Measurements from ENCODE around the gene ACTR6. TPM values are rescaled to one million over a fixed set of nuclear protein-coding genes. Genes with fewer than 3 reads are reported as not detected.
"Not testable (repeated sequence)": the region's sequence is repeated elsewhere in the genome, so short reads cannot be mapped to it uniquely, and the experiment has no call there.

ACTR6 gene
- total RNA-seq, 2 donors from 2014 or later = 12.1 to 19.4 TPM

- Histone ChIP-seq H3K4me3 (no peak overlapping the region), H3K36me3 (no peaks in the 10 kb centered on the region), H3K27me3 (no peaks in the 10 kb centered on the region), H3K27ac (no peak overlapping the region), H3K4me1 (no peaks in the 10 kb centered on the region), H3K9me3 (no peaks in the 10 kb centered on the region)
- no peak for TF ChIP-seq CTCF (IDR thresholded peaks at IDR 0.05)
- no peak for DNase-seq (ENCODE audit: low spot score)
These were observed 54.3 kb downstream of the ACTR6 start for GRCh38 chr12:100254876-100255275.

- H3K4me1 ChIP-seq = no peaks in the 10 kb centered on the region
- no peak overlapping the region for H3K4me3 ChIP-seq
- H3K27ac ChIP-seq = no peak overlapping the region
- DNase-seq (ENCODE audit: low spot score) = no peak
- TF ChIP-seq CTCF (IDR thresholded peaks at IDR 0.05) = no peak
- no peaks in the 10 kb centered on the region for H3K9me3 ChIP-seq
- H3K27me3 ChIP-seq = no peaks in the 10 kb centered on the region
- H3K36me3 ChIP-seq = no peaks in the 10 kb centered on the region
These were observed 57.5 kb downstream of the ACTR6 start for GRCh38 chr12:100258127-100258526.

DNA sequence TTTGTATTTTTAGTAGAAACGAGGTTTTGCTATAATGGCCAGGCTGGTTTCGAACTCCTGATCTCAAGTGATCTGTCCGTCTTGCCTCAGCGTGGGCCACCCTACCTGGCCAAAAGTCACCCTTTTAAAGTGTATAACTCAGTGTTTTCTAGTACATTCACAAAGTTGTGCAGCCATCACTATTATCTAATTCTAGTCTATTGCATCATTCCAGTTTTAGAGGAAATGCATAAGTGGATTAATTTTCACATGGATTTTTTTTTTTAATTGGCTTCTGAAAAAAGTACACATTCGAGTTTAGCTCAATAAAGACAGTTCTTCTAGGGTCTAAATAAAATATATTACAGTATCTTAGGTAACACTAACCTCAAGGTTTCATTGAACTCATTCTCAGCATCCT lies 62.5 kb downstream of the ACTR6 start:
- Histone ChIP-seq H3K27ac (no peak overlapping the region), H3K4me3 (no peak overlapping the region), H3K9me3 (no peaks in the 10 kb centered on the region), H3K4me1 (peaks cover 0 to 7% of the 10 kb centered on the region in 2 donors), H3K36me3 (no peaks in the 10 kb centered on the region), H3K27me3 (no peaks in the 10 kb centered on the region)
- no peak for TF ChIP-seq CTCF (IDR thresholded peaks at IDR 0.05)
- DNase-seq (ENCODE audit: low spot score) = no peak

DNA sequence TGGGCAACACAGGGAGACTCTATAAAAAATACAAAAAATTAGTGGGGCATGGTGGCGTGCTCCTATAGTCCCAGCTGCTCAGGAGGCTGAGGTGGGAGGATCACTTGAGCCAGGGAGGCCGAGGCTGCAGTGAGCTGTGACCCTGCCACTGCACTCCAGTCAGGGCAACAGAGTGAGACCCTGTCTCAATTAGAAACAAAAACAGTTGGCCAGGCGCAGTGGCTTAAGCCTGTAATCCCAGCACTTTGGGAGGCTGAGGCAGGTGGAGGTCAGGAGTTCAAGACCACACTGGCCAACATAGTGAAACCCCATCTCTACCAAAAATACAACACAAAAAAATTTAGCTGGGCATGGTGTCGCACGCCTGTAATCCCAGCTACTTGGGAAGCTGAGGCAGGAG lies 64.5 kb downstream of the ACTR6 start:
- H3K36me3 ChIP-seq; H3K27ac ChIP-seq; H3K27me3 ChIP-seq; H3K9me3 ChIP-seq; DNase-seq (ENCODE audit: low spot score); H3K4me3 ChIP-seq: not testable (repeated sequence)
- H3K4me1 ChIP-seq = peaks cover 0 to 27% of the 10 kb centered on the region in 2 donors

GRCh38 chr12:100265732-100266584 lies 65.3 kb downstream of the ACTR6 start:
- H3K9me3 ChIP-seq = no peaks in the 10 kb centered on the region
- H3K27ac ChIP-seq = peak overlapping the region; percentile 97 to 99
- no peaks in the 10 kb centered on the region for H3K36me3 ChIP-seq
- peak overlapping the region; percentile 76 to 97 for H3K4me3 ChIP-seq
- no peaks in the 10 kb centered on the region for H3K27me3 ChIP-seq
- no peak for TF ChIP-seq CTCF (IDR thresholded peaks at IDR 0.05)
- DNase-seq (ENCODE audit: low spot score) = no peak
- peaks cover 0 to 27% of the 10 kb centered on the region in 2 donors for H3K4me1 ChIP-seq

DNA sequence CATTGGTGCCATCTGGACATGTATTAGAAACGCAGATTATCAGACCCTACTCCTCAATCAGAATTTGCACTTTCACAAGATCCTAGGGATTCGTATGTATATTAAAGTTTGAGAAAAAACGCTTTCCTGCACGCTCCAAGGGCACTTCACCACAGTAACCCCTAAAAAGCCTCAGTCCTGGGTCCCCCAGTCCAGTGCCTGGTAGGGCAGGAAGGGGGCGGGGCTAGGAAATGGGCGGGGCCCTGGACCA lies 65.9 kb downstream of the ACTR6 start:
- no peaks in the 10 kb centered on the region for H3K9me3 ChIP-seq
- peak; percentile 91 for DNase-seq (ENCODE audit: low spot score)
- H3K36me3 ChIP-seq = no peaks in the 10 kb centered on the region
- H3K27ac ChIP-seq = peak overlapping the region; percentile 97 to 99
- no peak for TF ChIP-seq CTCF (IDR thresholded peaks at IDR 0.05)
- no peaks in the 10 kb centered on the region for H3K27me3 ChIP-seq
- H3K4me3 ChIP-seq = peak overlapping the region; percentile 76 to 97
- H3K4me1 ChIP-seq = peaks cover 0 to 27% of the 10 kb centered on the region in 2 donors
